Thoracic aorta (tissue), 2 donors: ENCODE results near the gene BACH1. TPM values are rescaled to one million over a fixed set of nuclear protein-coding genes. Genes with fewer than 3 reads are reported as not detected.

Source experiments
- ATAC-seq: fragments of 150-250 bp; one replicate; pipeline ENCODE4 v1.8.0; 2017; ENCODE audit warnings: low read depth; ENCODE audit not compliant: insufficient number of reproducible peaks, low FRiP score
- DNase-seq: peaks from one replicate; pipeline ENCODE4 v3.0.0-alpha.2; 2020; ENCODE audit warnings: low spot score
- H3K27ac ChIP-seq, 2 donors: fragments of 200-600 bp; sonication (generic); 1 replicate in 1 of 2; 2 replicates in 1 of 2; pipeline ENCODE4 v1.5.1; 2016; ENCODE audit warnings: mild to moderate bottlenecking in 2 of 2, moderate library complexity in 2 of 2
- H3K27me3 ChIP-seq: fragments of 200-600 bp; sonication (generic); replicated peaks from 2 replicates; pipeline ENCODE4 v1.6.0; 2016; ENCODE audit warnings: mild to moderate bottlenecking; ENCODE audit not compliant: insufficient read depth
- H3K36me3 ChIP-seq: fragments of 200-600 bp; sonication (generic); one replicate; pipeline ENCODE4 v1.5.1; 2016
- H3K4me1 ChIP-seq, 2 donors: fragments of 200-600 bp; sonication (generic); 1 replicate in 1 of 2; 2 replicates in 1 of 2; pipeline versions ENCODE4 v1.5.1 to v1.6.0; 2016; ENCODE audit warnings: low read depth in 2 of 2, mild to moderate bottlenecking in 1 of 2; ENCODE audit not compliant: control insufficient read depth in 1 of 2
- H3K4me3 ChIP-seq: fragments of 200-600 bp; sonication (generic); 2 replicates; pipeline ENCODE4 v1.5.1; 2016; ENCODE audit warnings: mild to moderate bottlenecking
- H3K9me3 ChIP-seq: fragments of 200-600 bp; sonication (generic); 2 replicates; pipeline ENCODE4 v1.5.1; 2016
- total RNA-seq, 2 donors: library from RNA; depleted of rRNA; stranded (reverse); fragments of >200 nt; gene quantifications; one replicate each; pipeline versions ENCODE4 v1.1.0 to v1.2.3, GENCODE V29; 2016
- TF ChIP-seq, protein P1 (sequence below): fragments of 200-600 bp; sonication (generic); IDR thresholded peaks from one replicate; pipeline ENCODE4 v1.5.1; 2019; ENCODE audit warnings: antibody characterized with exemption

BACH1 gene
- total RNA-seq, 2 donors from 2014 or later = 47.0 to 93.0 TPM

DNA sequence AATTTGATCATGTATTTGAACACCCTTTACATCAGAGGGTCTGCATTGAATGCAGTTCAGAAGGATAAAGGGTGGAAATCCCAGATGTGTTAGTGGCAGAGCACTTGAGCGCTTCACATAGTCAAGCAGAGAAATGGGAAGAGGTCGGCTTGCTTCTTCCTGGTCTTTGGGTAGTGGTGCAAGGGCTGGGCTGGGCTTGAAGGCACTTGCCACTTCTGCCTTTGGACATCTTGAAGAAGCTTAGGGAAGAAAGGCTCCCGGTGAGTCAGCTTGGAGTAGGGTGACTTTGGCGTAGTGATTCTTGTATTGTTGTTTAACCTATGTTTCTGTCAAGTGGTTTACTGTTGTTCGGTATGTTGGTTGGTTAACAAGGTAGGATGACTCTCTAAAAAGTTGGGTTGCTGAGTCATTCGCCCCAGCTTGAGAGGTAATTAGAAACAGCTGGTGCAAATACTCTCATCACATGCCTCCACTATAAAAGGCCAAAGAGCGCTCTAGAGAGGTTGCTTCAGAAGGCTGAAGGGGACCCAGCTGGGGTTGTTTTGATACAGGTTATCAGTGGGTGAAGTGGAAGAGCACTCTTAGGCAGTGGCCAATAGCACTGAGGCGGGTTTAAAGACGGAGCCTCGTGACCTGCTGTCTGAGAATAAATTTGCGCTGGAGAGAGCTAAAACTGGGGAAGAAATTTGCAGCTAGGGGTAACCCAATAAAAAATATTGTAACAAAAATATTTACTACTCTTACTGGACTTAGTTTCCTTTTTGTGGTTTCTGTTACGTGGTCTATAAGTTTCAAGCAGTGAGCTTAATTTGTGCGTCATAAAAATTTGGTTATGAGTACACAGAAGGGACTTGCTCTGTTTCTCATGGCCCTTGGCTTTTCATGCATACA lies 1.4 kb downstream of the BACH1 start:
- H3K27ac ChIP-seq = peak overlapping the region; percentile 85
- peaks cover 36 to 49% of the 10 kb centered on the region in 2 donors for H3K4me1 ChIP-seq
- H3K9me3 ChIP-seq = no peaks in the 10 kb centered on the region
- H3K27me3 ChIP-seq = no peaks in the 10 kb centered on the region
- peak overlapping the region; percentile 75 for H3K4me3 ChIP-seq
- no peaks in the 10 kb centered on the region for H3K36me3 ChIP-seq
- no peak for ATAC-seq
- DNase-seq = no peak
- TF ChIP-seq, protein P1, sequence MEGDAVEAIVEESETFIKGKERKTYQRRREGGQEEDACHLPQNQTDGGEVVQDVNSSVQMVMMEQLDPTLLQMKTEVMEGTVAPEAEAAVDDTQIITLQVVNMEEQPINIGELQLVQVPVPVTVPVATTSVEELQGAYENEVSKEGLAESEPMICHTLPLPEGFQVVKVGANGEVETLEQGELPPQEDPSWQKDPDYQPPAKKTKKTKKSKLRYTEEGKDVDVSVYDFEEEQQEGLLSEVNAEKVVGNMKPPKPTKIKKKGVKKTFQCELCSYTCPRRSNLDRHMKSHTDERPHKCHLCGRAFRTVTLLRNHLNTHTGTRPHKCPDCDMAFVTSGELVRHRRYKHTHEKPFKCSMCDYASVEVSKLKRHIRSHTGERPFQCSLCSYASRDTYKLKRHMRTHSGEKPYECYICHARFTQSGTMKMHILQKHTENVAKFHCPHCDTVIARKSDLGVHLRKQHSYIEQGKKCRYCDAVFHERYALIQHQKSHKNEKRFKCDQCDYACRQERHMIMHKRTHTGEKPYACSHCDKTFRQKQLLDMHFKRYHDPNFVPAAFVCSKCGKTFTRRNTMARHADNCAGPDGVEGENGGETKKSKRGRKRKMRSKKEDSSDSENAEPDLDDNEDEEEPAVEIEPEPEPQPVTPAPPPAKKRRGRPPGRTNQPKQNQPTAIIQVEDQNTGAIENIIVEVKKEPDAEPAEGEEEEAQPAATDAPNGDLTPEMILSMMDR = no peak

DNA sequence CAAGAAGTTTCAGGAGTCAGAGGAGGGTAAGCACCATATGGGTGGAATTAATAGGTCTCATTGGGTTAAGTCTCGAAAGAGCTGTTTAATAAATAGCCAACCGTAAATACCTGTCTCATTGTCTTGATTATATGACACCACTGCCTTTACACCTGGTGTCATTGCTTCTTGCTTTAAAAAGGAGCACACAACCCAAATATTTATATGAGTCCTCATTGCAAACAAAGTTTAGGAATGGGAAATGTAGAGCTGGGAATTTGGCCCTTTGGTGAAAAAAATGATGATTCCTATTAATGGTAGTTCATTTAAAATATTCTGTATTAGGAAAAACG lies 2.1 kb downstream of the BACH1 start:
- no peaks in the 10 kb centered on the region for H3K36me3 ChIP-seq
- no peak overlapping the region for H3K27ac ChIP-seq
- DNase-seq = no peak
- no peak for ATAC-seq
- no peaks in the 10 kb centered on the region for H3K27me3 ChIP-seq
- TF ChIP-seq, protein P1 = no peak
- no peaks in the 10 kb centered on the region for H3K9me3 ChIP-seq
- H3K4me1 ChIP-seq = peaks cover 43 to 55% of the 10 kb centered on the region in 2 donors
- peak overlapping the region; percentile 75 for H3K4me3 ChIP-seq

DNA sequence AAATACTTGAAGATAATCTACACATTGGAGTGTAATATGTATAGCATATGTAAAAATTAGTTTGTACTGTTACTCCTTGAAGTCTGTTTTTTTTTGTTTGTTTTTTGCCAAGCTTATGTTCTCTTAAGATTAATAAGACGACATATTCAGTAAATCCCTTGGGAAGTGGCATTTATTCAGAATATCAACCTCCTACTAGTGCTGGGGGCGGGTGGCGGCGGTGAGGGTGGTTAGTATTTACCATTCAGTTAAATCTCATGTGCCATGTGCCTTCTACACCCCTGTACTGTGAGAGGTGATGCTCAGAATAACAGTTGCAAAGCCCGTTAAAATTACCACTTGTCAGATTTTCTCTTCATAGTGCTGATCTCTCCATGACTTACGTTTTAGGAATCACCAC lies 3.0 kb downstream of the BACH1 start:
- DNase-seq (no peak), ATAC-seq (no peak)
- Histone ChIP-seq H3K27ac (no peak overlapping the region), H3K36me3 (no peaks in the 10 kb centered on the region), H3K4me3 (peak overlapping the region; percentile 75), H3K9me3 (no peaks in the 10 kb centered on the region), H3K4me1 (peaks cover 48 to 56% of the 10 kb centered on the region in 2 donors), H3K27me3 (no peaks in the 10 kb centered on the region)
- TF ChIP-seq, protein P1 = no peak

DNA sequence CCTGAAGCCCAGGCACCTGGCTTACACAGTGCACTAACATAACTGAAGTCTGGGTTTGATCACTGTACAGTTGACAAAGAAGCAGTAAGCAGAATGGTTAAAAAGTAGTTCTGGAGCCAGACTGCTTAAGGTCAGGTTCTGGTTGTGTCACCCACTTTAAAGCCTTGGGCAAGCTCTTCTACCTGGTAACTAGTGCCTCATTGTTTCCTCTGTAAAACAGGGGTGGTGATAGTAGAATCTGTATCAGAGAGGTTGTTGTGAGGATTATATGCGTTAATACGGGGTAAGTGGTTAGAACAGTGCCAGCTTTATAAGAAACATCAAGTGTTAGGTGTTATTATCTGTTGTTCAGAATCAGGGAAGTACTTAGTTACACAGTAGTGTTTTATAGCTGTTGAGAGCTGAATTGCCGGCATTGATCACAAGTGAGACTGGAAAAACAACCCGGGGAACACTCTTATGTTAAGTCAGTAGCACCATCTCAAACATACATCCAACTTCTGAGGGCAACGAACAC lies 3.7 kb downstream of the BACH1 start:
- no peak for DNase-seq
- no peak for ATAC-seq
- Histone ChIP-seq H3K4me1 (peaks cover 55 to 61% of the 10 kb centered on the region in 2 donors), H3K9me3 (no peaks in the 10 kb centered on the region), H3K4me3 (peak overlapping the region; percentile 75), H3K36me3 (no peaks in the 10 kb centered on the region), H3K27ac (no peak overlapping the region), H3K27me3 (no peaks in the 10 kb centered on the region)
- TF ChIP-seq, protein P1 = no peak

DNA sequence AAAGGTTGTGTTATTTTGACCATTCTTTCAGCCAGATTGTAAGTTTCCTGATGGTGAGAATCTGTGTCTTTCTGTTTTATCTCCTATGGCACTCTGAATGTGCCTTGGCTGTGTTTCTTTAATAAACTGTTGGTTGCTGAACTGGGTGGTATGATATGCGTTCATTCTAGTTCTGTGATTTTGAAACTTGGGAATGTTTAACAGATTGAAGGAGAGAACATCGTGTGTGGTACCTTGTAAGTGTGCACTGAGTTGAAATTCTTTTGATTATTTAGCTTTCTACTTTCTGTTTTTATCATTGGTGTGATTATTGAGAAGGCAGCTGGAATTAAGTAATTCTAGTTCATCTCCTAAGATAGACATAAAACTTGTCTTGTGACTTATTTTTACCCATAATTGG lies 4.6 kb downstream of the BACH1 start:
- peak overlapping the region; percentile 75 for H3K4me3 ChIP-seq

More for the DNA sequence above, 4.6 kb downstream of the BACH1 start:
- DNase-seq (no peak), ATAC-seq (no peak)
- Histone ChIP-seq H3K27ac (no peak overlapping the region), H3K4me1 (peaks cover 62 to 70% of the 10 kb centered on the region in 2 donors), H3K27me3 (no peaks in the 10 kb centered on the region), H3K36me3 (no peaks in the 10 kb centered on the region), H3K9me3 (no peaks in the 10 kb centered on the region)
- TF ChIP-seq, protein P1 = no peak
